ENCODE data around the gene PKN1. TPM values are rescaled to one million over a fixed set of nuclear protein-coding genes. Genes with fewer than 3 reads are reported as not detected.

PKN1 gene
- polyA plus RNA-seq, 3 donors, result 49.5 to 119 (median 49.6) TPM

GRCh38 chr19:14473073-14473977 lies 40.2 kb downstream of the PKN1 start:
- Mint-ChIP-seq H3K36me3 (peaks cover 30 to 41% of the 10 kb centered on the region in 2 donors), H3K27me3 (ENCODE audit: low read depth in 3 of 3) (peaks cover 31 to 59% (median 34%) of the 10 kb centered on the region in 3 donors), H3K4me3 (peak overlapping the region; percentile 6 to 74), H3K4me1 (peaks cover 35% of the 10 kb centered on the region), H3K9me3 (peaks cover 0 to 12% (median 4%) of the 10 kb centered on the region in 7 donors), H3K27ac (no peak overlapping the region)
- 9% methylated on average over 94 of the region's 97 CpGs for WGBS (ENCODE audit: insufficient coverage)
- Histone ChIP-seq H3K9me3 (replicated peaks in 1 of 2; ENCODE audit: control insufficient read depth in 1 of 2, insufficient read depth in 1 of 2, low read length in 2 of 2) (peaks cover 0 to 5% of the 10 kb centered on the region in 2 donors), H3K9ac (ENCODE audit: insufficient read depth, low read length, poor library complexity, severe bottlenecking) (no peak overlapping the region), H4K20me1 (ENCODE audit: insufficient read depth, low read length) (peaks cover 43% of the 10 kb centered on the region), H3K36me3 (replicated peaks in 1 of 2; ENCODE audit: control insufficient read depth in 1 of 2, insufficient read depth in 2 of 2, low read length in 2 of 2) (peaks cover 24 to 32% of the 10 kb centered on the region in 2 donors), H3K4me3 (replicated peaks in 1 of 3; ENCODE audit: low read depth in 2 of 3, low read length in 3 of 3) (no peak overlapping the region), H3K27me3 (ENCODE audit: control insufficient read depth in 2 of 2, insufficient read depth in 2 of 2, low read length in 2 of 2) (peaks cover 18 to 38% of the 10 kb centered on the region in 2 donors), H3K4me1 (ENCODE audit: control insufficient read depth in 1 of 2, insufficient read depth in 2 of 2, low read length in 2 of 2) (peaks cover 38 to 56% of the 10 kb centered on the region in 2 donors), H3K27ac (ENCODE audit: low read depth in 1 of 2, low read length in 2 of 2) (no peak overlapping the region), H3K79me2 (ENCODE audit: insufficient read depth, low read length) (no peaks in the 10 kb centered on the region), H3K4me2 (replicated peaks; ENCODE audit: extremely low read depth, low read length, poor library complexity, severe bottlenecking) (peak overlapping the region; percentile 48), H2AFZ (ENCODE audit: insufficient read depth, low read depth, low read length, poor library complexity, severe bottlenecking) (no peak overlapping the region)
- no peak for TF ChIP-seq CTCF (IDR thresholded peaks at IDR 0.05)
- DNase-seq, result peak in 1 of 3 donors; percentile 16
- intact Hi-C loops (cut with micrococcal nuclease), result loop anchor here in 1 of 2 donors (2.0 to 10.0 kb wide), 2 partner anchors 41 to 279 kb away; partner anchors contain the start of gene PKN1

- H3K36me3 Mint-ChIP-seq, result peaks cover 25 to 33% of the 10 kb centered on the region in 2 donors
- Histone ChIP-seq H3K36me3 (replicated peaks in 1 of 2; ENCODE audit: control insufficient read depth in 1 of 2, insufficient read depth in 2 of 2, low read length in 2 of 2) (peaks cover 18 to 24% of the 10 kb centered on the region in 2 donors), H3K9ac (ENCODE audit: insufficient read depth, low read length, poor library complexity, severe bottlenecking) (no peak overlapping the region), H2AFZ (ENCODE audit: insufficient read depth, low read depth, low read length, poor library complexity, severe bottlenecking) (no peak overlapping the region), H3K27me3 (ENCODE audit: control insufficient read depth in 2 of 2, insufficient read depth in 2 of 2, low read length in 2 of 2) (peaks cover 18 to 38% of the 10 kb centered on the region in 2 donors), H4K20me1 (ENCODE audit: insufficient read depth, low read length) (peaks cover 38% of the 10 kb centered on the region), H3K27ac (ENCODE audit: low read depth in 1 of 2, low read length in 2 of 2) (no peak overlapping the region), H3K9me3 (replicated peaks in 1 of 2; ENCODE audit: control insufficient read depth in 1 of 2, insufficient read depth in 1 of 2, low read length in 2 of 2) (peaks cover 0 to 5% of the 10 kb centered on the region in 2 donors), H3K4me2 (replicated peaks; ENCODE audit: extremely low read depth, low read length, poor library complexity, severe bottlenecking) (peak overlapping the region; percentile 41), H3K4me1 (ENCODE audit: control insufficient read depth in 1 of 2, insufficient read depth in 2 of 2, low read length in 2 of 2) (peaks cover 38 to 56% of the 10 kb centered on the region in 2 donors), H3K79me2 (ENCODE audit: insufficient read depth, low read length) (no peaks in the 10 kb centered on the region), H3K4me3 (replicated peaks in 1 of 3; ENCODE audit: low read depth in 2 of 3, low read length in 3 of 3) (no peak overlapping the region)
- peak in 1 of 3 donors; percentile 5 for DNase-seq
- H3K4me1 Mint-ChIP-seq, result peaks cover 35% of the 10 kb centered on the region
- peaks cover 0 to 12% (median 4%) of the 10 kb centered on the region in 7 donors for H3K9me3 Mint-ChIP-seq
- peaks cover 32 to 63% (median 37%) of the 10 kb centered on the region in 3 donors for H3K27me3 Mint-ChIP-seq (ENCODE audit: low read depth in 3 of 3)
- WGBS (ENCODE audit: insufficient coverage), result 28% methylated on average over 53 of the region's 53 CpGs
- intact Hi-C loops (cut with micrococcal nuclease), result loop anchor here in 1 of 2 donors (2.0 to 10.0 kb wide), 2 partner anchors 41 to 279 kb away; partner anchors contain the start of gene PKN1
- H3K27ac Mint-ChIP-seq, result peak overlapping the region in 1 of 7 donors; percentile 9
- no peak for TF ChIP-seq CTCF (IDR thresholded peaks at IDR 0.05)
- H3K4me3 Mint-ChIP-seq, result peak overlapping the region in 1 of 2 donors; percentile 84
Measured at GRCh38 chr19:14473978-14474578, 41.0 kb downstream of the PKN1 start.

Data from CD14-positive monocyte (primary cell).